ENCODE measurements around the gene NPAS3.

NPAS3 gene

GRCh38 chr14:32938719-32939253 lies at the start of gene NPAS3:
NPAS3 (plus strand) TSS chr14:32938879.
- no peak for DNase-seq

GRCh38 chr14:32896979-32897697 lies 41.5 kb upstream of the NPAS3 start:
- no peak for DNase-seq

GRCh38 chr14:32897698-32898064 lies 41.0 kb upstream of the NPAS3 start:
- no peak for DNase-seq

- DNase-seq, result no peak
Measured at GRCh38 chr14:32898876-32899275, 39.8 kb upstream of the NPAS3 start.

GRCh38 chr14:32900547-32900946 lies 38.1 kb upstream of the NPAS3 start:
- no peak for DNase-seq

GRCh38 chr14:32905013-32905412 lies 33.7 kb upstream of the NPAS3 start:
- DNase-seq, result no peak

- DNase-seq, result no peak
Measured at GRCh38 chr14:32906672-32907071, 32.0 kb upstream of the NPAS3 start.

GRCh38 chr14:32908196-32909084 lies 30.2 kb upstream of the NPAS3 start:
- DNase-seq, result no peak

GRCh38 chr14:32913725-32914124 lies 25.0 kb upstream of the NPAS3 start:
- no peak for DNase-seq

- DNase-seq, result no peak
Measured at GRCh38 chr14:32914391-32914790, 24.3 kb upstream of the NPAS3 start.

GRCh38 chr14:32920696-32921276 lies 17.9 kb upstream of the NPAS3 start:
- no peak for DNase-seq

GRCh38 chr14:32925439-32925838 lies 13.2 kb upstream of the NPAS3 start:
- no peak for DNase-seq

- no peak for DNase-seq
Measured at GRCh38 chr14:32932302-32932913, 6.3 kb upstream of the NPAS3 start.

GRCh38 chr14:32932914-32933628 lies 5.6 kb upstream of the NPAS3 start:
- no peak for DNase-seq

- DNase-seq, result no peak
Measured at GRCh38 chr14:32933629-32934072, 5.0 kb upstream of the NPAS3 start.

GRCh38 chr14:32934073-32934880 lies 4.4 kb upstream of the NPAS3 start:
- DNase-seq, result no peak

- DNase-seq, result no peak
Measured at GRCh38 chr14:32934881-32935633, 3.6 kb upstream of the NPAS3 start.

- no peak for DNase-seq
Measured at GRCh38 chr14:32939254-32940065, 781 bp downstream of the NPAS3 start.

- no peak for DNase-seq
Measured at GRCh38 chr14:32940066-32940651, 1.5 kb downstream of the NPAS3 start.
